Neural cell (in vitro differentiated cells): ENCODE measurements around the gene AXIN1. TPM values are rescaled to one million over a fixed set of nuclear protein-coding genes. Genes with fewer than 3 reads are reported as not detected.

Experiments used
- H2AFZ ChIP-seq: fragments of 200-600, 300-800 bp; sonication (generic), shearing (Covaris generic); 2 replicates; pipeline ENCODE4 v1.6.0; 2014; ENCODE audit warnings: low read depth, mild to moderate bottlenecking, antibody characterized with exemption, low read length, moderate library complexity
- H3F3A ChIP-seq: fragments of 200-600 bp; shearing (Covaris generic); 2 replicates; pipeline ENCODE4 v1.6.1; 2016; ENCODE audit warnings: mild to moderate bottlenecking, moderate library complexity, mixed read lengths, antibody characterized with exemption, low read length; ENCODE audit not compliant: insufficient read depth, poor library complexity, severe bottlenecking
- H3K27ac ChIP-seq: fragments of 200-600, 300-800 bp; sonication (generic), shearing (Covaris generic); 2 replicates; pipeline ENCODE4 v1.5.1; 2014; ENCODE audit warnings: mild to moderate bottlenecking, low read length, moderate library complexity
- H3K27me3 ChIP-seq: fragments of 300-800, 200-600 bp; sonication (generic), shearing (Covaris generic); 2 replicates; pipeline ENCODE4 v1.6.0; 2014; ENCODE audit warnings: mild to moderate bottlenecking, low read depth, low read length, moderate library complexity; ENCODE audit not compliant: insufficient read depth
- H3K36me3 ChIP-seq: fragments of 300-800, 200-600 bp; sonication (generic), shearing (Covaris generic); 2 replicates; pipeline ENCODE4 v1.5.1; 2014; ENCODE audit warnings: mild to moderate bottlenecking, antibody characterized with exemption, low read length, moderate library complexity; ENCODE audit not compliant: insufficient read depth
- H3K4me2 ChIP-seq: fragments of 300-800, 200-600 bp; sonication (generic), shearing (Covaris generic); 2 replicates; pipeline ENCODE4 v1.6.0; 2014; ENCODE audit warnings: mild to moderate bottlenecking, low read length
- H3K4me3 ChIP-seq: fragments of 300-800, 200-600 bp; sonication (generic), shearing (Covaris generic); 2 replicates; pipeline ENCODE4 v1.5.1; 2014; ENCODE audit warnings: mild to moderate bottlenecking, low read length, moderate library complexity
- H3K79me2 ChIP-seq: fragments of 200-600 bp; shearing (Covaris generic); replicated peaks from 2 replicates; pipeline ENCODE4 v1.6.0; 2014; ENCODE audit warnings: mild to moderate bottlenecking, low read length, moderate library complexity; ENCODE audit not compliant: insufficient read depth
- H3K9ac ChIP-seq: fragments of 300-800, 200-600 bp; sonication (generic), shearing (Covaris generic); 2 replicates; pipeline ENCODE4 v1.6.1; 2016; ENCODE audit warnings: mild to moderate bottlenecking, low read length, mixed read lengths
- H3K9me2 ChIP-seq: fragments of 200-600 bp; shearing (Covaris generic); 2 replicates; pipeline ENCODE4 v1.6.1; 2016; ENCODE audit warnings: mild to moderate bottlenecking, low read length, mixed read lengths; ENCODE audit not compliant: insufficient read depth
- H3K9me3 ChIP-seq: fragments of 200-600, 300-800 bp; sonication (generic), shearing (Covaris generic); 2 replicates; pipeline ENCODE4 v1.6.1; 2016; ENCODE audit warnings: mild to moderate bottlenecking, mixed run types, low read length, moderate library complexity, mixed read lengths
- H4K20me1 ChIP-seq: fragments of 200-600 bp; shearing (Covaris generic); 2 replicates; pipeline ENCODE4 v1.6.1; 2016; ENCODE audit warnings: mild to moderate bottlenecking, mixed run types; ENCODE audit not compliant: insufficient read depth
- EP300 ChIP-seq: fragments of 450-650 bp; conservative IDR thresholded peaks from 2 replicates; pipeline ENCODE4 v1.6.1; 2014; ENCODE audit warnings: antibody characterized with exemption, mild to moderate bottlenecking, moderate library complexity; ENCODE audit not compliant: poor library complexity, severe bottlenecking
- EZH2 ChIP-seq: fragments of 200-600, 300-800 bp; shearing (Covaris generic), sonication (generic); IDR thresholded peaks from 2 replicates; pipeline ENCODE4 v1.6.1; 2014; ENCODE audit warnings: antibody characterized with exemption, low read length, borderline replicate concordance, mild to moderate bottlenecking; ENCODE audit not compliant: insufficient read depth, poor library complexity, severe bottlenecking
- MXI1 ChIP-seq: fragments of 450-650 bp; conservative IDR thresholded peaks from 2 replicates; pipeline ENCODE4 v1.6.1; 2014; ENCODE audit warnings: antibody characterized with exemption, mild to moderate bottlenecking; ENCODE audit not compliant: poor library complexity, severe bottlenecking
- POLR2AphosphoS5 ChIP-seq: IDR thresholded peaks from 2 replicates; pipeline ENCODE4 v1.6.1; 2012
- RAD21 ChIP-seq: fragments of 450-650 bp; conservative IDR thresholded peaks from 2 replicates; pipeline ENCODE4 v1.6.1; 2014; ENCODE audit warnings: antibody characterized with exemption, mild to moderate bottlenecking, moderate library complexity
- SMC3 ChIP-seq: fragments of 450-650 bp; conservative IDR thresholded peaks from 2 replicates; pipeline ENCODE4 v1.6.1; 2014; ENCODE audit warnings: antibody characterized with exemption, mild to moderate bottlenecking, moderate library complexity; ENCODE audit not compliant: poor library complexity
- TAF1 ChIP-seq: IDR thresholded peaks from 2 replicates; pipeline ENCODE4 v1.6.1; 2012; ENCODE audit warnings: low read depth
- polyA plus RNA-seq: library from polyadenylated mRNA; depleted of rRNA; stranded (reverse); fragments of >200 nt; gene quantifications from 2 replicates; pipeline ENCODE4 v1.2.3, GENCODE V29; 2014
- TF ChIP-seq, protein P1 (sequence below): fragments of 450-650 bp; IDR thresholded peaks from 2 replicates; pipeline ENCODE4 v1.5.1; 2014; ENCODE audit warnings: antibody characterized with exemption, mild to moderate bottlenecking, moderate library complexity; ENCODE audit not compliant: poor library complexity, severe bottlenecking
- TF ChIP-seq, protein P2 (sequence below): IDR thresholded peaks from 2 replicates; pipeline ENCODE4 v1.6.1; 2012; ENCODE audit warnings: borderline replicate concordance

Gene AXIN1
- polyA plus RNA-seq, 1 donor from 2014 or later = 30.5 TPM

DNA sequence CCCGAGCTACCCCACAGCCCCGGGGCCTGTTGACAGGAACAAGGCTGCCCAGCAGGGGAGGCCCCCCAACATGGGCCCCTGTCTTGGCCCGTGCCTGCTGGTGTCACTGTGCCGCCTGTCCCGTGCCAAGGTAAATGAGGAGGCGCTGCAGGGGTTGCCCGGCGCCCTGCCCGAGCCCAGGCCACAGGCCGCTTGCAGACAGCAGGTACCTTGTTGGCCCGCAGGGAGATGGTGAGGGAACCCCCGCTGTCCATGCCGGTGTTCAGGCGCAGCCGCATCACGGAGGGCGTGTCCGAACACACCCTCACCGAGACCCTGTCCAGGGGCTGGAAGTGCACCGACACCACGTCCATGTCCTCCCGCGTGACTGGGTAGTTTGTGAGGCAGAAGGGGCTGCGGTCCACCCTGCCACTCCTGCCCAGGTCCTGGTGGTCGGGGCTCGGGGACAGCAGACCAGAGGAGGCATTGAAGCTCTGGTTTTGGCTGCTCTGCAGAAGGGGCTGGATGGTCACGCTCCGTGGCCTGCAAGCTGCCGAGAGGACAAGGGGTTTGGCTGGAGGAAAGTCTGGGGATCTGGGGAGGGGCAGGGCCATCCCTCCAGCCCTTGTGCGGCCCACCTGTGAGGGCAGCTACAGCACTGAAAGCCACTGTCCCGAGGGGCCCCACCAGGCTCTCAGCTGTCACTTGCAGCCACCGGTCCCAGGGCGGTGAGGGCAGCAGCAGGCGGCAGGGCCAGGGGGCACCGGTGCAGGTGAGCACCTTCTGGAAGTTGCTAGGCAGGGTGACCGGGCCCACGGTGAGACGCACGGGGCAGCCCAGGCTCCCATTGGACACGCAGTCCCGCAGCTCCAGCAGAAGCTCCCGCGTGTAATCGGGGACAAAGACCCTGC, 23.6 kb upstream of the AXIN1 start:
- Histone ChIP-seq H2AFZ (no peak overlapping the region), H3K27ac (no peak overlapping the region), H3K9me2 (no peaks in the 10 kb centered on the region), H3K4me2 (no peak overlapping the region), H3K27me3 (no peaks in the 10 kb centered on the region), H3K36me3 (no peaks in the 10 kb centered on the region), H3K9ac (no peak overlapping the region), H3K9me3 (no peaks in the 10 kb centered on the region), H3F3A (no peaks in the 10 kb centered on the region), H3K79me2 (peaks cover 6% of the 10 kb centered on the region), H4K20me1 (peaks cover 4% of the 10 kb centered on the region), H3K4me3 (no peak overlapping the region)
- no peak for TF ChIP-seq MXI1
- no peak for TF ChIP-seq POLR2AphosphoS5
- TF ChIP-seq TAF1 = no peak
- TF ChIP-seq, protein P1, sequence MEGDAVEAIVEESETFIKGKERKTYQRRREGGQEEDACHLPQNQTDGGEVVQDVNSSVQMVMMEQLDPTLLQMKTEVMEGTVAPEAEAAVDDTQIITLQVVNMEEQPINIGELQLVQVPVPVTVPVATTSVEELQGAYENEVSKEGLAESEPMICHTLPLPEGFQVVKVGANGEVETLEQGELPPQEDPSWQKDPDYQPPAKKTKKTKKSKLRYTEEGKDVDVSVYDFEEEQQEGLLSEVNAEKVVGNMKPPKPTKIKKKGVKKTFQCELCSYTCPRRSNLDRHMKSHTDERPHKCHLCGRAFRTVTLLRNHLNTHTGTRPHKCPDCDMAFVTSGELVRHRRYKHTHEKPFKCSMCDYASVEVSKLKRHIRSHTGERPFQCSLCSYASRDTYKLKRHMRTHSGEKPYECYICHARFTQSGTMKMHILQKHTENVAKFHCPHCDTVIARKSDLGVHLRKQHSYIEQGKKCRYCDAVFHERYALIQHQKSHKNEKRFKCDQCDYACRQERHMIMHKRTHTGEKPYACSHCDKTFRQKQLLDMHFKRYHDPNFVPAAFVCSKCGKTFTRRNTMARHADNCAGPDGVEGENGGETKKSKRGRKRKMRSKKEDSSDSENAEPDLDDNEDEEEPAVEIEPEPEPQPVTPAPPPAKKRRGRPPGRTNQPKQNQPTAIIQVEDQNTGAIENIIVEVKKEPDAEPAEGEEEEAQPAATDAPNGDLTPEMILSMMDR = no peak
- no peak for TF ChIP-seq EP300
- TF ChIP-seq, protein P2, sequence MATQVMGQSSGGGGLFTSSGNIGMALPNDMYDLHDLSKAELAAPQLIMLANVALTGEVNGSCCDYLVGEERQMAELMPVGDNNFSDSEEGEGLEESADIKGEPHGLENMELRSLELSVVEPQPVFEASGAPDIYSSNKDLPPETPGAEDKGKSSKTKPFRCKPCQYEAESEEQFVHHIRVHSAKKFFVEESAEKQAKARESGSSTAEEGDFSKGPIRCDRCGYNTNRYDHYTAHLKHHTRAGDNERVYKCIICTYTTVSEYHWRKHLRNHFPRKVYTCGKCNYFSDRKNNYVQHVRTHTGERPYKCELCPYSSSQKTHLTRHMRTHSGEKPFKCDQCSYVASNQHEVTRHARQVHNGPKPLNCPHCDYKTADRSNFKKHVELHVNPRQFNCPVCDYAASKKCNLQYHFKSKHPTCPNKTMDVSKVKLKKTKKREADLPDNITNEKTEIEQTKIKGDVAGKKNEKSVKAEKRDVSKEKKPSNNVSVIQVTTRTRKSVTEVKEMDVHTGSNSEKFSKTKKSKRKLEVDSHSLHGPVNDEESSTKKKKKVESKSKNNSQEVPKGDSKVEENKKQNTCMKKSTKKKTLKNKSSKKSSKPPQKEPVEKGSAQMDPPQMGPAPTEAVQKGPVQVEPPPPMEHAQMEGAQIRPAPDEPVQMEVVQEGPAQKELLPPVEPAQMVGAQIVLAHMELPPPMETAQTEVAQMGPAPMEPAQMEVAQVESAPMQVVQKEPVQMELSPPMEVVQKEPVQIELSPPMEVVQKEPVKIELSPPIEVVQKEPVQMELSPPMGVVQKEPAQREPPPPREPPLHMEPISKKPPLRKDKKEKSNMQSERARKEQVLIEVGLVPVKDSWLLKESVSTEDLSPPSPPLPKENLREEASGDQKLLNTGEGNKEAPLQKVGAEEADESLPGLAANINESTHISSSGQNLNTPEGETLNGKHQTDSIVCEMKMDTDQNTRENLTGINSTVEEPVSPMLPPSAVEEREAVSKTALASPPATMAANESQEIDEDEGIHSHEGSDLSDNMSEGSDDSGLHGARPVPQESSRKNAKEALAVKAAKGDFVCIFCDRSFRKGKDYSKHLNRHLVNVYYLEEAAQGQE = no peak
- no peak for TF ChIP-seq SMC3
- TF ChIP-seq EZH2 = no peak
- no peak for TF ChIP-seq RAD21

DNA sequence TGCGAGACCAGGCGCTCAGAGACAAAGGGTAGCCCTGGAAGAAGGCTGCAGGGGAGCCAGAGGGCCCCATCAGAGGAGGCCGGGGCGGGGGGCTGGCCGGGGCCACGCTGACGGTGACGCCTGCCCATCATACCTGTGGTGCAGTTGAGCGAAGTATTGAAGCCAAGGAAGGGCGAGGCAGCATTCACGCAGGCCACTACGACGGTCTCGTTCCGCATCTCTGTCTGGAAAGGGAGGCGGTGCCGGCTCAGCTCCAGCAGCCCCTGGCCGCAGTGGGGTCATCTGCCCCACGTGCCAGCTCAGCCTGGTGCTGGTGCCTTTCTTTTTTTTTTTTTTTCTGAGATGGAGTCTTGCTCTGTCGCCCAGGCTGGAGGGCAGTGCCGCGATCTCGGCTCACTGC, 22.7 kb upstream of the AXIN1 start:
- H3K79me2 ChIP-seq = peaks cover 4% of the 10 kb centered on the region
- H3K27ac ChIP-seq = no peak overlapping the region
- no peaks in the 10 kb centered on the region for H3F3A ChIP-seq
- H3K9me2 ChIP-seq = no peaks in the 10 kb centered on the region
- H3K36me3 ChIP-seq = no peaks in the 10 kb centered on the region
- H2AFZ ChIP-seq = no peak overlapping the region
- no peak overlapping the region for H3K9ac ChIP-seq
- no peak overlapping the region for H3K4me3 ChIP-seq
- H3K27me3 ChIP-seq = no peaks in the 10 kb centered on the region
- peaks cover 4% of the 10 kb centered on the region for H4K20me1 ChIP-seq
- H3K9me3 ChIP-seq = no peaks in the 10 kb centered on the region
- no peak overlapping the region for H3K4me2 ChIP-seq
- no peak for TF ChIP-seq EZH2
- no peak for TF ChIP-seq TAF1
- TF ChIP-seq EP300 = no peak
